H1 (cell line): ENCODE data around the gene TMEM209. TPM values are rescaled to one million over a fixed set of nuclear protein-coding genes. Genes with fewer than 3 reads are reported as not detected.

ENCODE experiments used
- MAFK ChIP-seq: IDR thresholded peaks from 2 replicates; pipeline ENCODE4 v1.6.1; 2012; ENCODE audit warnings: low read depth, mild to moderate bottlenecking, improper control_type of control experiment, low read length
- polyA plus RNA-seq, 7 experiments: library from polyadenylated mRNA; depleted of rRNA in 3 of 7; stranded (reverse) in 5 of 7; unstranded in 2 of 7; fragments of >200 nt in 5 of 7; fragments of 200-250 nt in 2 of 7; gene quantifications; 1 replicate in 5 of 7; 2 replicates in 1 of 7; 4 replicates in 1 of 7; pipeline versions ENCODE4 v1.2.1 to v1.2.3, GENCODE V29; 2011 to 2013; ENCODE audit warnings: missing spikeins in 2 of 7, mixed read lengths in 2 of 7
- total RNA-seq: library from RNA; stranded (reverse); fragmentation: NEBNext Ultra II Directional; extraction: Animal tissue kit (Norgen Biotek cat#: 25700); gene quantifications from 2 replicates; pipeline ENCODE4 v1.2.1, GENCODE V29; 2021

TMEM209 gene
- total and polyA plus RNA-seq, 2 of the 8 experiments (the other 6 are each of a cell fraction or from before 2014, with no cell fraction given) = 28.5 to 30.5 TPM

DNA sequence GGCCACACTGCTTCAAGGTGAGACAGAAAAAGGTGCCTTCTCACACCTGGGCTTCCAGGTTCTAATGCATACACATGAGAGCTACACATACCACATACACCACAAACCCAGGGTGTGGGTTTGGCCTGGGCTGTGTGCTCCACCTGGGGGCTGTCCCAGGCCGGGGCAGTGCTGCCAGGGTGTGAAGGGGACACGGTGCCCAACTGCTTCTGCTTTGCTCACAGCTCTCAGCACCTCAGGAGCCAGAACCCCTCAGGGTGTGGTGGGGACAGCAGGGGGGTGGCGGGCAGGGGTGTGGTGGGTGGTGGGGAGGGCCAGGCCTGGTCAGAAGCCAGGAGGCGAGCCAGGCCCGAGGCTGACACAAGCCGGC, 51.1 kb downstream of the TMEM209 start (continued):
- no peak for TF ChIP-seq MAFK
